HepG2 (cell line): ENCODE measurements around the gene PRMT7. TPM values are rescaled to one million over a fixed set of nuclear protein-coding genes. Genes with fewer than 3 reads are reported as not detected.

Experiments
- ADNP ChIP-seq: sonication (generic); formaldehyde crosslinking; IDR thresholded peaks from 2 replicates; pipeline ENCODE4 v1.4.0; 2020; ENCODE audit warnings: missing genetic modification reagents
- AHR ChIP-seq: IDR thresholded peaks from 2 replicates; pipeline ENCODE4 v1.6.1; 2018; ENCODE audit warnings: missing genetic modification reagents, missing compliant biosample characterization
- ATF4 ChIP-seq, 2 experiments: fragments of 450-650 bp in 1 of 2; sonication (generic) in 1 of 2; formaldehyde crosslinking; IDR thresholded peaks; 2 replicates each; pipeline versions ENCODE4 v1.5.0 to v1.8.0; 2020 to 2022; ENCODE audit warnings: mild to moderate bottlenecking in 1 of 2, missing genetic modification reagents in 1 of 2
- ETS1 ChIP-seq: sonication (generic); formaldehyde crosslinking; IDR thresholded peaks from 2 replicates; pipeline ENCODE4 v1.4.0; 2020; ENCODE audit warnings: missing genetic modification reagents
- EZH2 ChIP-seq: conservative IDR thresholded peaks from 2 replicates; pipeline ENCODE4 v1.6.1; 2012; ENCODE audit warnings: mild to moderate bottlenecking, low read depth, low read length, moderate library complexity
- FOXA1 ChIP-seq, 2 experiments: fragments of 450-650 bp in 1 of 2; sonication (generic) in 1 of 2; formaldehyde crosslinking in 1 of 2; IDR thresholded peaks; 2 replicates each; pipeline versions ENCODE4 v1.4.0 to v1.6.1; 2016 to 2020; ENCODE audit warnings: missing genetic modification reagents in 1 of 2
- FOXP1 ChIP-seq, 2 experiments: fragments of 450-650 bp in 1 of 2; IDR thresholded peaks; 2 replicates each; pipeline ENCODE4 v1.6.1; 2017 to 2018; ENCODE audit warnings: antibody characterized with exemption in 1 of 2
- GATAD2A ChIP-seq: IDR thresholded peaks from 2 replicates; pipeline ENCODE4 v1.6.1; 2016
- HNF4A ChIP-seq: sonication (generic); formaldehyde crosslinking; IDR thresholded peaks from 2 replicates; pipeline ENCODE4 v1.4.0; 2020; ENCODE audit warnings: missing genetic modification reagents
- JARID2 ChIP-seq: sonication (generic); formaldehyde crosslinking; IDR thresholded peaks from 2 replicates; pipeline ENCODE4 v1.8.1; 2023; ENCODE audit warnings: missing genetic modification reagents, inconsistent platforms; ENCODE audit not compliant: insufficient replicate concordance
- KAT8 ChIP-seq: IDR thresholded peaks from 2 replicates; pipeline ENCODE4 v1.6.1; 2016; ENCODE audit warnings: missing genetic modification reagents, missing compliant biosample characterization
- MEIS1 ChIP-seq: sonication (generic); formaldehyde crosslinking; IDR thresholded peaks from 2 replicates; pipeline ENCODE4 v1.9.0; 2021; ENCODE audit warnings: mild to moderate bottlenecking, missing genetic modification reagents, moderate library complexity, borderline replicate concordance
- NAIF1 ChIP-seq: sonication (generic); formaldehyde crosslinking; IDR thresholded peaks from 2 replicates; pipeline ENCODE4 v1.5.0; 2020; ENCODE audit warnings: mild to moderate bottlenecking, missing genetic modification reagents, borderline replicate concordance
- RXRA ChIP-seq: sonication (generic); formaldehyde crosslinking; IDR thresholded peaks from 2 replicates; pipeline ENCODE4 v1.5.1; 2020; ENCODE audit warnings: missing genetic modification reagents
- SALL1 ChIP-seq: sonication (generic); formaldehyde crosslinking; IDR thresholded peaks from 2 replicates; pipeline ENCODE4 v1.8.0; 2022; ENCODE audit warnings: mild to moderate bottlenecking, missing genetic modification reagents
- SNAPC2 ChIP-seq: sonication (generic); formaldehyde crosslinking; IDR thresholded peaks from 2 replicates; pipeline ENCODE4 v1.8.1; 2022; ENCODE audit warnings: mild to moderate bottlenecking, missing genetic modification reagents
- STAT5B ChIP-seq: sonication (generic); formaldehyde crosslinking; IDR thresholded peaks from 2 replicates; pipeline ENCODE4 v1.4.0; 2020; ENCODE audit warnings: missing genetic modification reagents
- TAF15 ChIP-seq: fragments of 200-400 bp; formaldehyde crosslinking; IDR thresholded peaks from one replicate; pipeline ENCODE4 v1.6.1; 2018; ENCODE audit warnings: mild to moderate bottlenecking, low read depth, low read length; ENCODE audit not compliant: poor library complexity, severe bottlenecking
- TEAD3 ChIP-seq: optimal IDR thresholded peaks from 2 replicates; pipeline ENCODE3; 2016; ENCODE audit warnings: borderline replicate concordance
- TOPORS ChIP-seq: sonication (generic); formaldehyde crosslinking; IDR thresholded peaks from 2 replicates; pipeline ENCODE4 v1.8.0; 2023; ENCODE audit warnings: mild to moderate bottlenecking, missing genetic modification reagents
- ZNF10 ChIP-seq: sonication (generic); formaldehyde crosslinking; IDR thresholded peaks from 2 replicates; pipeline ENCODE4 v1.4.0; 2020; ENCODE audit warnings: mild to moderate bottlenecking, low read depth, missing genetic modification reagents, borderline replicate concordance
- ZNF20 ChIP-seq: sonication (generic); formaldehyde crosslinking; IDR thresholded peaks from 2 replicates; pipeline ENCODE4 v1.4.0; 2020; ENCODE audit warnings: mild to moderate bottlenecking, moderate library complexity, missing genetic modification reagents
- ZNF232 ChIP-seq: sonication (generic); formaldehyde crosslinking; IDR thresholded peaks from 2 replicates; pipeline ENCODE4 v1.4.0; 2020; ENCODE audit warnings: missing genetic modification reagents, borderline replicate concordance
- ZNF383 ChIP-seq: sonication (generic); formaldehyde crosslinking; IDR thresholded peaks from 2 replicates; pipeline ENCODE4 v1.4.0; 2020; ENCODE audit warnings: missing genetic modification reagents, mild to moderate bottlenecking, borderline replicate concordance
- ZNF431 ChIP-seq: sonication (generic); formaldehyde crosslinking; IDR thresholded peaks from 2 replicates; pipeline ENCODE4 v1.9.0; 2022; ENCODE audit warnings: missing genetic modification reagents, low read depth, mild to moderate bottlenecking, borderline replicate concordance
- ZNF691 ChIP-seq: sonication (generic); formaldehyde crosslinking; IDR thresholded peaks from 2 replicates; pipeline ENCODE4 v1.4.0; 2020; ENCODE audit warnings: missing genetic modification reagents, low read depth, mild to moderate bottlenecking, borderline replicate concordance
- ZNF781 ChIP-seq: sonication (generic); formaldehyde crosslinking; IDR thresholded peaks from 2 replicates; pipeline ENCODE4 v1.5.1; 2020; ENCODE audit warnings: borderline replicate concordance, mild to moderate bottlenecking, missing genetic modification reagents; ENCODE audit errors: not compliant biosample characterization
- polyA plus RNA-seq, 8 experiments: library from polyadenylated mRNA; depleted of rRNA in 3 of 8; stranded (reverse) in 7 of 8; unstranded in 1 of 8; fragments of >200 nt; fragmentation: Illumina TruSeq in 4 of 8; extraction: Trizol in 4 of 8; gene quantifications; 2 replicates each; pipeline versions ENCODE4 v1.2.1 to v1.2.3, GENCODE V29; 2011 to 2016; ENCODE audit warnings: low read depth in 4 of 8, missing spikeins in 1 of 8, mixed read lengths in 1 of 8; ENCODE audit not compliant: insufficient read depth in 1 of 8
- total RNA-seq, 5 experiments: library from RNA; depleted of rRNA; stranded (reverse); fragments of >200 nt; fragmentation: Illumina TruSeq; extraction: Trizol; gene quantifications; 2 replicates each; pipeline ENCODE4 v1.2.3, GENCODE V29; 2016; ENCODE audit warnings: low read depth in 1 of 5

Gene PRMT7
- total and polyA plus RNA-seq, 2 of the 13 experiments (the other 11 are each of a cell fraction or from before 2014, with no cell fraction given): 47.5 to 55.0 TPM

GRCh38 chr16:68264128-68265077 is 46.4 kb upstream of the PRMT7 start, which contains the start of gene SLC7A6 (continued):
- TF ChIP-seq RXRA (peak; percentile 85; the same call in 1 of the 2 replicates), ZNF232 (CRISPR knock-in tag) (peak; percentile 58), SNAPC2 (CRISPR knock-in tag) (no peak), KAT8 (CRISPR knock-in tag) (peak; percentile 79), ETS1 (CRISPR knock-in tag) (0 out of 2 replicates have a peak, but pooled peaks have one; percentile 22), SALL1 (CRISPR knock-in tag) (peak; percentile 58; the same call in 1 of the 2 replicates), ADNP (CRISPR knock-in tag) (peak; percentile 41; the same call in 1 of the 2 replicates), EZH2 (no peak), STAT5B (CRISPR knock-in tag) (no peak; the same call in 1 of the 2 replicates), ZNF431 (CRISPR knock-in tag) (no peak; the same call in 1 of the 2 replicates), FOXA1 (IDR thresholded peaks at IDR 0.05) (no peak), FOXA1 (CRISPR knock-in tag; IDR thresholded peaks at IDR 0.05) (peak; percentile 10; the same call in 1 of the 2 replicates), JARID2 (peak; percentile 28), MEIS1 (CRISPR knock-in tag) (0 out of 2 replicates have a peak, but pooled peaks have one; percentile 24), ZNF383 (CRISPR knock-in tag) (no peak; the same call in 1 of the 2 replicates), GATAD2A (peak; percentile 72), TOPORS (CRISPR knock-in tag) (peak; percentile 86), TAF15 (no peak), ZNF20 (CRISPR knock-in tag) (no peak), ZNF691 (CRISPR knock-in tag) (peak; percentile 64), ZNF781 (CRISPR knock-in tag) (no peak), ATF4 (CRISPR knock-in tag; IDR thresholded peaks at IDR 0.05) (no peak), FOXP1 (IDR thresholded peaks at IDR 0.05) (no peak), FOXP1 (CRISPR knock-in tag; IDR thresholded peaks at IDR 0.05) (no peak), NAIF1 (CRISPR knock-in tag) (peak; percentile 49; the same call in 1 of the 2 replicates), ZNF10 (CRISPR knock-in tag) (no peak), TEAD3 (CRISPR knock-in tag) (peak; percentile 47), HNF4A (peak; percentile 19; the same call in 1 of the 2 replicates), AHR (CRISPR knock-in tag) (peak; percentile 27; the same call in 1 of the 2 replicates)
